DND-41 (cell line): ENCODE measurements around the gene CHSY1.

ENCODE experiments used
- CTCF ChIP-seq: IDR thresholded peaks from 2 replicates; pipeline ENCODE4 v1.5.1; 2012; ENCODE audit warnings: borderline replicate concordance, low read length, moderate library complexity, mild to moderate bottlenecking; ENCODE audit not compliant: poor library complexity, severe bottlenecking; ENCODE audit errors: extremely low read depth
- EZH2 ChIP-seq: IDR thresholded peaks from 3 replicates; pipeline ENCODE4 v1.6.1; 2012; ENCODE audit warnings: borderline replicate concordance, low read depth, mild to moderate bottlenecking, moderate library complexity, low read length, inconsistent platforms; ENCODE audit not compliant: severe bottlenecking

- TF ChIP-seq CTCF: no peak
- TF ChIP-seq EZH2: no peak
Measured at GRCh38 chr15:101221902-101222301, 29.9 kb downstream of the CHSY1 start.
